Mesenchymal stem cell (in vitro differentiated cells and primary cell): ENCODE results near the gene ANP32A.

ENCODE experiments used
- DNase-seq: peaks from one replicate; pipeline ENCODE4 v3.0.0-alpha.2; 2013
- H2AFZ ChIP-seq: one replicate; pipeline ENCODE4 v1.6.1; 2013; ENCODE audit warnings: low read depth, mild to moderate bottlenecking, control low read depth, inconsistent platforms, low read length, moderate library complexity
- H2AK5ac ChIP-seq: 2 replicates; pipeline ENCODE4 v1.6.1; 2013; ENCODE audit warnings: low read length, moderate library complexity, mild to moderate bottlenecking, inconsistent platforms; ENCODE audit not compliant: severe bottlenecking
- H2BK120ac ChIP-seq: one replicate; pipeline ENCODE4 v1.6.1; 2013; ENCODE audit warnings: low read depth, mild to moderate bottlenecking, inconsistent platforms, low read length, moderate library complexity
- H2BK12ac ChIP-seq, 2 experiments: one replicate each; pipeline ENCODE4 v1.6.1; 2013; ENCODE audit warnings: inconsistent platforms in 2 of 2, low read length in 2 of 2, mild to moderate bottlenecking in 2 of 2, moderate library complexity in 2 of 2, control low read depth in 1 of 2
- H2BK15ac ChIP-seq: one replicate; pipeline ENCODE4 v1.6.1; 2013; ENCODE audit warnings: mild to moderate bottlenecking, low read depth, inconsistent platforms; ENCODE audit not compliant: poor library complexity, severe bottlenecking
- H2BK5ac ChIP-seq: 2 replicates; pipeline ENCODE4 v1.6.1; 2013; ENCODE audit warnings: low read depth, mild to moderate bottlenecking, low read length, control low read depth, inconsistent platforms; ENCODE audit not compliant: poor library complexity, severe bottlenecking
- H3K14ac ChIP-seq, 2 experiments: one replicate each; pipeline ENCODE4 v1.6.1; 2013; ENCODE audit warnings: inconsistent platforms in 2 of 2, low read length in 2 of 2, control low read depth in 1 of 2, mild to moderate bottlenecking in 1 of 2, moderate library complexity in 1 of 2
- H3K18ac ChIP-seq, 2 experiments: one replicate each; pipeline ENCODE4 v1.6.1; 2013; ENCODE audit warnings: inconsistent platforms in 2 of 2, low read length in 2 of 2, control low read depth in 1 of 2, low read depth in 1 of 2, mild to moderate bottlenecking in 1 of 2
- H3K23ac ChIP-seq, 2 experiments: one replicate each; pipeline ENCODE4 v1.6.1; 2013; ENCODE audit warnings: inconsistent platforms in 2 of 2, low read length in 2 of 2, mild to moderate bottlenecking in 2 of 2, moderate library complexity in 2 of 2, control low read depth in 1 of 2
- H3K27ac ChIP-seq: 2 replicates; pipeline ENCODE4 v1.5.1; 2013; ENCODE audit warnings: mild to moderate bottlenecking, moderate library complexity, low read length, control low read depth, inconsistent platforms; ENCODE audit not compliant: poor library complexity, severe bottlenecking
- H3K27me3 ChIP-seq, 2 experiments: 2 replicates each; pipeline versions ENCODE4 v1.6.1 to v1.7.0; 2013; ENCODE audit warnings: low read length in 2 of 2, mild to moderate bottlenecking in 2 of 2, moderate library complexity in 2 of 2, control low read depth in 1 of 2, inconsistent platforms in 1 of 2; ENCODE audit not compliant: control insufficient read depth in 1 of 2, insufficient read depth in 1 of 2
- H3K36me3 ChIP-seq, 2 experiments: 2 replicates each; pipeline versions ENCODE4 v1.6.1 to v1.7.0; 2013; ENCODE audit warnings: low read length in 2 of 2, control low read depth in 1 of 2, inconsistent platforms in 1 of 2, low read depth in 1 of 2, mild to moderate bottlenecking in 1 of 2; ENCODE audit not compliant: insufficient read depth in 2 of 2, control insufficient read depth in 1 of 2
- H3K4ac ChIP-seq, 2 experiments: one replicate each; pipeline ENCODE4 v1.6.1; 2013; ENCODE audit warnings: inconsistent platforms in 2 of 2, low read length in 2 of 2, mild to moderate bottlenecking in 2 of 2, moderate library complexity in 2 of 2, control low read depth in 1 of 2, low read depth in 1 of 2
- H3K4me1 ChIP-seq: 2 replicates; pipeline ENCODE4 v1.6.1; 2013; ENCODE audit warnings: low read depth, low read length, control low read depth; ENCODE audit not compliant: control insufficient read depth, insufficient read depth
- H3K4me2 ChIP-seq: 2 replicates; pipeline ENCODE4 v1.6.1; 2013; ENCODE audit warnings: low read length, mild to moderate bottlenecking, inconsistent platforms; ENCODE audit not compliant: poor library complexity, severe bottlenecking
- H3K4me3 ChIP-seq, 2 experiments: 2 replicates each; pipeline versions ENCODE4 v1.5.1 to v1.7.0; 2013; ENCODE audit warnings: low read length in 2 of 2, mild to moderate bottlenecking in 2 of 2, control low read depth in 1 of 2, low read depth in 1 of 2; ENCODE audit not compliant: insufficient read depth in 1 of 2
- H3K79me1 ChIP-seq: replicated peaks from 2 replicates; pipeline ENCODE4 v1.6.1; 2013; ENCODE audit warnings: mild to moderate bottlenecking, control low read depth, low read length, inconsistent platforms; ENCODE audit not compliant: poor library complexity, severe bottlenecking
- H3K9ac ChIP-seq: 2 replicates; pipeline ENCODE4 v1.7.0; 2013; ENCODE audit warnings: mild to moderate bottlenecking, low read length, moderate library complexity
- H3K9me3 ChIP-seq: 2 replicates; pipeline ENCODE4 v1.7.0; 2013; ENCODE audit warnings: mild to moderate bottlenecking, low read length; ENCODE audit not compliant: control insufficient read depth
- H4K8ac ChIP-seq: one replicate; pipeline ENCODE4 v1.6.1; 2013; ENCODE audit warnings: inconsistent platforms, mild to moderate bottlenecking, low read length, moderate library complexity
- H4K91ac ChIP-seq: one replicate; pipeline ENCODE4 v1.6.1; 2013; ENCODE audit warnings: mild to moderate bottlenecking, low read length, inconsistent platforms
- WGBS: methylation state at CpG from one replicate; pipeline ENCODE4 v1.1.7; 2013; ENCODE audit warnings: mixed read lengths; 5-methylcytosine and 5-hydroxymethylcytosine counted together

The ANP32A gene

DNA sequence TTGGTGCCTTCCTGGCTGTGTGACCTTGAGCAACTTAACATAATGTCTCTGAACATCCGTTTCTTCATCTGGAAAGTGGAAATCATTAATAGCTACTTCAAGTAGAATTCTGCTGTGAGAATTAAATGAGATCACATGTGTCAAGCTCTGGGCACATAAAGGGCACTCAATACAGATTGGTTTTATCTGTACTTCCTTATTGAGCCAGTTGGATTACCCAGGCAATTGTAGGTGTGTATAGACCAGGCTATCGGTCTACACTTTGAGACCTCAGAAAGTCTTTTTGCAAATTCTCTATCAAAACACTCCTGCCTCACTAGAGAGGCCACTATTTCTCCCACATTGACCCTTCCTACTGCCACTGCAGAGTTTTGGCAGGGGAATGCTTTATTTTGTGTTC, 47.7 kb downstream of the ANP32A start:
- Histone ChIP-seq H3K4ac (no peak overlapping the region), H2BK120ac (no peak overlapping the region), H3K4me3 (no peak overlapping the region), H3K27ac (no peak overlapping the region), H4K91ac (no peak overlapping the region), H3K4me1 (no peaks in the 10 kb centered on the region), H4K8ac (no peak overlapping the region), H3K23ac (no peak overlapping the region), H2AK5ac (no peak overlapping the region), H3K27me3 (peaks cover 0 to 10% of the 10 kb centered on the region in 2 experiments), H3K9me3 (no peaks in the 10 kb centered on the region), H2BK5ac (no peak overlapping the region), H3K18ac (no peak overlapping the region), H3K14ac (no peak overlapping the region), H3K9ac (no peak overlapping the region), H2BK15ac (no peak overlapping the region), H3K79me1 (no peaks in the 10 kb centered on the region), H2BK12ac (no peak overlapping the region), H3K4me2 (no peak overlapping the region), H2AFZ (no peak overlapping the region), H3K36me3 (peaks cover 6 to 20% of the 10 kb centered on the region in 2 experiments)
- DNase-seq = no peak
- WGBS = 90% methylated on average over 1 of the region's 2 CpGs

DNA sequence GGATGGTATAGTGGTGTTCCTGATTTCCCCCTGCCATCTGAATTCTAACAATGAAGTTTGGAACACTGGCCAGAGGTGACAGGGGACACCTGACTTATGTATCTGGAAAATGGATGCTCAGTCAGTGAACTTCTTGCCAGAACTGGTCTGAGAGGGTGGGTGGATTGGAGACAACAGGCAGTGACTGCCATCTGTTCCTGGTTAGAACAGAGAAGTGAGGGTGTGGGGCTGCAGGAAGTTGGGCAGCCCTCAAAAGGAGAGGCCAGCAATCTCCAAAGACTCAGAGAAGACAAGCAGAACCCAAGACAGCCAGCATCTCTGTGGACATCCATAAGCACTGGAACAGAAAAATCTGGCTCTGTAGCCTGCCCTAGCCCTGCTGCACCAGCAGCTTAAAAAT, 50.5 kb downstream of the ANP32A start:
- Histone ChIP-seq H2BK120ac (no peak overlapping the region), H3K4me1 (no peaks in the 10 kb centered on the region), H2AK5ac (no peak overlapping the region), H4K8ac (no peak overlapping the region), H4K91ac (no peak overlapping the region), H3K9ac (no peak overlapping the region), H3K9me3 (no peaks in the 10 kb centered on the region), H2AFZ (no peak overlapping the region), H3K27me3 (peaks cover 0 to 13% of the 10 kb centered on the region in 2 experiments), H2BK12ac (no peak overlapping the region), H3K14ac (no peak overlapping the region), H3K23ac (no peak overlapping the region), H3K27ac (no peak overlapping the region), H3K4ac (no peak overlapping the region), H2BK15ac (no peak overlapping the region), H3K4me3 (no peak overlapping the region), H3K18ac (no peak overlapping the region), H2BK5ac (no peak overlapping the region), H3K79me1 (no peaks in the 10 kb centered on the region), H3K4me2 (no peak overlapping the region), H3K36me3 (no peaks in the 10 kb centered on the region)
- DNase-seq = no peak

DNA sequence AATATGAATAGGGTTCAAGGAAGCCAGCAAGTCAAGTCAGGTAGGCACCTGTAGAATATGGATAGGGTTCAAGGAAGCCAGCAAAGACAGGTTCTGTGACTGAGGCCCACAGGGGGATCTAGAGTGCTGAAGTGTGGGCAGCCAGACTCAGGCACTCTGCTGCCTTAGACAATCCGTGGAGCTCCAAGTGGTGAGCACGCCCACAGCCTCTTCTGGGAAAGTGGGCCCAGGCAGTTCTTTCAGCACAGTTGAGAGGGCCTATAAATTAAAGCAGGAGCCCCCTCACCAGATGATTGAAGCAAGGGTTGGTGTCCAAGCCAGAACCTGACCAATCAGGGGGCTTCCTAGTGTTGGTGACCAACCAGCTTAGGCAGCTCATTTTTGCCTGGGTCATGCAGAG, 51.0 kb downstream of the ANP32A start:
- no peaks in the 10 kb centered on the region for H3K4me1 ChIP-seq
- H3K27me3 ChIP-seq = peaks cover 0 to 13% of the 10 kb centered on the region in 2 experiments
- H2BK5ac ChIP-seq = no peak overlapping the region
- 95% methylated on average over 2 of the region's 2 CpGs for WGBS
- no peak overlapping the region for H2BK15ac ChIP-seq
- no peak overlapping the region for H3K23ac ChIP-seq
- no peak overlapping the region for H2AK5ac ChIP-seq
- no peak overlapping the region for H3K4me3 ChIP-seq
- H3K79me1 ChIP-seq = no peaks in the 10 kb centered on the region
- H2AFZ ChIP-seq = no peak overlapping the region
- no peak overlapping the region for H3K18ac ChIP-seq
- no peak overlapping the region for H2BK12ac ChIP-seq
- H3K9me3 ChIP-seq = no peaks in the 10 kb centered on the region
- H3K27ac ChIP-seq = no peak overlapping the region
- H3K9ac ChIP-seq = no peak overlapping the region
- H4K8ac ChIP-seq = no peak overlapping the region
- no peak overlapping the region for H3K4me2 ChIP-seq
- H3K14ac ChIP-seq = no peak overlapping the region
- no peak overlapping the region for H3K4ac ChIP-seq
- no peak overlapping the region for H4K91ac ChIP-seq
- H2BK120ac ChIP-seq = no peak overlapping the region
- H3K36me3 ChIP-seq = no peaks in the 10 kb centered on the region
- no peak for DNase-seq

DNA sequence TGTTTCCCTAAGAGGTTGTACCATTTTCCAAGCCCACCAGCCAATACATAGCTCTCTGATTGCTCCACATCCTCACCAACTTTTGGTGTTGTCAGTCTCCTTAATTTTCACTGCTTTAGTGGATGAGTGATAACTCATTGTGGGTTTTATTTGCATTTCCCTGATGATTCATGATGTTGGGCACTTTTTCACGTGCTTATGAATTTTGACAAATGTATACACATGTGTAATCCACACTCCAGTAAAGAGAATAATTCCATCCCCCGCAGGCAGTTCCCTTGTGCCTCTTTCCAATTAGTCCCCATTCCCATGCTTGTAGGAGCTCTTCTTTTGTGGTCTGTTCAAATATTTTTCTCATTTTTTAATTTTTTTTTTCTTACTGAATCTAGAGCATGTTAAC, 52.4 kb downstream of the ANP32A start:
- no peak overlapping the region for H2AK5ac ChIP-seq
- no peaks in the 10 kb centered on the region for H3K79me1 ChIP-seq
- no peak overlapping the region for H4K8ac ChIP-seq
- no peak overlapping the region for H3K18ac ChIP-seq
- H2AFZ ChIP-seq = no peak overlapping the region
- H2BK12ac ChIP-seq = no peak overlapping the region
- no peak overlapping the region for H3K27ac ChIP-seq
- H3K9me3 ChIP-seq = no peaks in the 10 kb centered on the region
- peaks cover 0 to 13% of the 10 kb centered on the region in 2 experiments for H3K27me3 ChIP-seq
- no peak overlapping the region for H2BK5ac ChIP-seq
- no peak overlapping the region for H3K14ac ChIP-seq
- no peak overlapping the region for H3K4me3 ChIP-seq
- no peak for DNase-seq
- H2BK15ac ChIP-seq = no peak overlapping the region
- H3K23ac ChIP-seq = no peak overlapping the region
- H3K4me1 ChIP-seq = no peaks in the 10 kb centered on the region
- no peak overlapping the region for H3K4me2 ChIP-seq
- no peak overlapping the region for H4K91ac ChIP-seq
- WGBS = no CpG with 5 or more reads among the region's 2 CpGs
- no peaks in the 10 kb centered on the region for H3K36me3 ChIP-seq
- no peak overlapping the region for H3K9ac ChIP-seq
- no peak overlapping the region for H3K4ac ChIP-seq
- no peak overlapping the region for H2BK120ac ChIP-seq
